D721Med (cell line): ENCODE data around the gene ANXA4.

Experiments
- DNase-seq: peaks from one replicate; pipeline ENCODE4 v3.0.0; 2011; ENCODE audit warnings: low spot score; ENCODE audit not compliant: insufficient read length
- FAIRE-seq: peaks from 2 replicates; lab custom pipeline; 2011; peaks lifted over from hg19 to GRCh38; lab: Jason Lieb, UNC
- TF ChIP-seq, protein P1 (sequence below): IDR thresholded peaks from 2 replicates; pipeline ENCODE4 v1.5.1; 2012; ENCODE audit warnings: mild to moderate bottlenecking, control low read depth; ENCODE audit not compliant: insufficient read depth; ENCODE audit errors: missing control alignments

Gene ANXA4

DNA sequence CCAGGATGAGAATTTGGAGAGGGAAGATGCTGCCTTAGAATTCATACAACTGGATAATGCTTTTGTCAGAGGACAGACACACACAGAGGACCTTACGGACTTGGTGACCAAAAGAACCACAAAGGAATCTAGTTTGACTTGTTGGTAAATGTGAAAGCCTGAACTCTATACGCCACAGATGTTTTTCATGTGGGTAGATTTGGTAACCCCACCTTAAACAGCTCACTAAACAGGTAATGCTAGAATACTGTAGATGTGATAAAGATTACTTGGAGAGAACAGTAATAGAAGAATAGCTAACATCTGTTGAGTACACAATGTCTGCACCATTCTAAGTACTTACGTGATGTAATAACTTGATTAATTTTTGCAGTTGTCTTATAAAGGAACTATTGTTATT, 24.1 kb downstream of the ANXA4 start:
- DNase-seq (no peak), FAIRE-seq (no peak)
- TF ChIP-seq, protein P1, sequence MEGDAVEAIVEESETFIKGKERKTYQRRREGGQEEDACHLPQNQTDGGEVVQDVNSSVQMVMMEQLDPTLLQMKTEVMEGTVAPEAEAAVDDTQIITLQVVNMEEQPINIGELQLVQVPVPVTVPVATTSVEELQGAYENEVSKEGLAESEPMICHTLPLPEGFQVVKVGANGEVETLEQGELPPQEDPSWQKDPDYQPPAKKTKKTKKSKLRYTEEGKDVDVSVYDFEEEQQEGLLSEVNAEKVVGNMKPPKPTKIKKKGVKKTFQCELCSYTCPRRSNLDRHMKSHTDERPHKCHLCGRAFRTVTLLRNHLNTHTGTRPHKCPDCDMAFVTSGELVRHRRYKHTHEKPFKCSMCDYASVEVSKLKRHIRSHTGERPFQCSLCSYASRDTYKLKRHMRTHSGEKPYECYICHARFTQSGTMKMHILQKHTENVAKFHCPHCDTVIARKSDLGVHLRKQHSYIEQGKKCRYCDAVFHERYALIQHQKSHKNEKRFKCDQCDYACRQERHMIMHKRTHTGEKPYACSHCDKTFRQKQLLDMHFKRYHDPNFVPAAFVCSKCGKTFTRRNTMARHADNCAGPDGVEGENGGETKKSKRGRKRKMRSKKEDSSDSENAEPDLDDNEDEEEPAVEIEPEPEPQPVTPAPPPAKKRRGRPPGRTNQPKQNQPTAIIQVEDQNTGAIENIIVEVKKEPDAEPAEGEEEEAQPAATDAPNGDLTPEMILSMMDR = no peak

DNA sequence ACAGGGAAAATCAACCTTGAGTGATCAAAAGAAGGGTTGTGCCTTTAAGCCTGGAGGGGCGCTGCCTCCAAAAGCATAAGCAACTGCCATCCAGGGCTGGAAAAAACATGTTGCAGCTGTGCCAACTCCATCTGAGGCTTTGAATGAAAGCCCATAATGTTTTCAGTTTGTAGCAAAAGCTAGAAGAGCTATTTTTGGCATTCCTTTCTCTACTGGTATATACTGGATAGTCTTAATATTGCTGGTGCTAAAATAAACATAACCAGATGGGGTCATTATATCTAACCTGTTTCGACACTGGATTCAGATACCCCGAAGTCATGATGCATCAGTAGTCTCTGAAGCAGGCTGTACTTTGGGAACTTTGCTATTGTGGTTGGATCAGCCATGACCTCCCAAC, 25.1 kb downstream of the ANXA4 start:
- DNase-seq = no peak
- FAIRE-seq = no peak

DNA sequence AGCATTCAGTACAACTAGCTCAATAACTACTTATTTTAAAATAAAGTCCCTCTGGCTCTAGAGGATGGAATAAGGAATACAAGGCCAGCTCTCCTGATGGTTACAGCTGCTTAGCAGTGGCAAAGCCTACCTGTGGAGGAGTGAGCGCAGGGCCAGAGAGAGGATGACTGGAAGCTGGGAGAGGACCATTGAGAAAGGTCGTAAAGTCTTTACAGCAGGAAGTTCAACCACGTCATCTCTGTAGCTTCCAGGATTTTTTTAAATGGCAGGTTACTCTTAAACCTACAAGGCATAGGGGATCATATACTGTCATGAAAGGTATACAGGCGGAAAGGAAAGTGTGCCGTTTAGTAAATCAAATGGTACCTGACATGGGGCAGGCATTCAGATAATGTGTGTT, 26.3 kb downstream of the ANXA4 start:
- FAIRE-seq (no peak), DNase-seq (no peak)
- TF ChIP-seq, protein P1 = no peak

More for the DNA sequence above, 25.1 kb downstream of the ANXA4 start:
- TF ChIP-seq, protein P1 = no peak

DNA sequence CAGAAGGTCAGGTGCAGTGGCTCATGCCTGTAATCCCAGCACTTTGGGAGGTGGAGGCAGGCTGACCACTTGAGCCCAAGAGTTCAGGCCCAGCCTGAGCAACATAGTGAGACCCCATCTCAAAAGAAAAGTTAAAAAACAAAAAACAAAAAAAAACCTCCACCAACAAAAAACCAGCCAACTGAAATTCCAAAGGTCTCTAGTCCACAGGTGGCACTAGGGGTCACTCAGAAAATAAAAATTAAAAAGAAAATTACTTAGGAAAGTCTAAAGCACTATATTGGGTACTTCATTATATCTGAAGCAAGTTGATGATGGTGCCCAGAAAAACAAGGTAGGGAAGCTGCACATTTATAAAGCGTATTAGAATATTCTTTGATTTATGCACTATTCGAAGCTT, 26.9 kb downstream of the ANXA4 start:
- DNase-seq (no peak), FAIRE-seq (no peak)
- TF ChIP-seq, protein P1 = no peak

DNA sequence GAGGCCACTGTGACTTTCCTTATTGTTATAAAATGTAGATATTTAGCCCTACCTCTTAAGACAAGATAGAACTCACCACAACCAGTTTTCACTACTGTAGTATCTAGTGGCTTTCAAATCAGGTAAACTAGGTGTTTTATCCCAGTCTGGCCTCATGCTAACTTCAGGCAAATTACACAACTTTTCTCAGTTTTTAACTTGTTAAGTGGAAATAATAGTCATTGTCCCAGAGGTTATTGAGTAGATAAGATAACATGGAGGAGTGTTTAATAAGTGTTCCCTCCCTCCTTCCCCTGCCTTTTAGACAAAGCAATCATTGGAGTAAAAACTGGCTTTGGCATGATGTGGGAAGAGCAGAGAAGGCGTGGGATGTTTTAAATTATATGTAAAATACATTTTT, 27.3 kb downstream of the ANXA4 start:
- FAIRE-seq (no peak), DNase-seq (no peak)
- TF ChIP-seq, protein P1 = no peak

DNA sequence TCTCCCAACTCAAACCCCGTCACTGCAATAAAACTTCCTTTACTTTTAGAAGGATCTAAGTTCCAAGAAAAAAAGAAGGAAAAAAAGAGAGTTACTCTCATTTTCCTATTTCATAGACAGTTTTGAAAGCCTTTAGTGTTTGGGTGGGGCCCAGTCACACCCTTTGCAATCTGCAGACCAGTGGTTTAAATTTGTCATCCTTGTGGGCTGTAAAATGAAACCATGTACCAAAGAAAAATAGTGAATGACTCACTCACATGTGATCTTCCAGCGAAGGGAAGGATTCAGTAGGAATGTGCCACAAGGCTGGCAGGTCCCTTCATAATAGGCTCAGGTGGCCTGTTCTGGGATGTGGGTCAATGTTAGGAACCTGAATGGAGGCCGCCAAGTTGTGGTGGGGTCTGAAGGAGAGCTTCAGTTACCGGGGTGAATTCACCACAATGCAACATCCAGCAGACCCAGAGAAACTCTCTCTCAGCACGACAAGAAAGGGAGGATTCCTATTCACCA, 28.3 kb downstream of the ANXA4 start:
- DNase-seq (no peak), FAIRE-seq (no peak)
- TF ChIP-seq, protein P1 = no peak

DNA sequence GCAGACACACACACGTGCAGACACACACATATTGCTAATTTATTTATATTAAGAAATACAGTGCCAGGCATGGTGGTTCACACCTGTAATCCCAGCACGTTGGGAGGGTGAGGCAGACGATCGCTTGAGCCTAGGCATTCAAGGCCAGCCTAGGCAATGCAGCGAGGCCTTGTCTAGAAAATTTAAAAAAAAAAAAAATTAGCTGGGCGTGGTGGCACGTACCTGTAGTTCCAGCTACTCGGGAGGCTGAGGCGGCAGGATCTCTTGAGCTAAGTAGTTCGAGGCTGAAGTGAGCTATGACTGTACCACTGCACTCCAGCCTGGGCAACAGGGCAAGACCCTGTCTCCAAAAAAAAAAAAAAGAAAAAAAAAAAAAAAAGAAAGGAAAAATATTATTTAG, 28.8 kb downstream of the ANXA4 start:
- FAIRE-seq = no peak

More for the DNA sequence above, 28.8 kb downstream of the ANXA4 start:
- TF ChIP-seq, protein P1 = no peak
- DNase-seq = no peak
